A549 (cell line): Measurements from ENCODE around the gene SHISAL1. TPM values are rescaled to one million over a fixed set of nuclear protein-coding genes. Genes with fewer than 3 reads are reported as not detected.

Source experiments
- ATAC-seq, 2 experiments: fragments of 200-7000 bp in 1 of 2; fragments of >200 bp in 1 of 2; cut with Nextera tagmentation in 1 of 2; cut with Tn5 transposase in 1 of 2; 3 replicates each; pipeline versions ENCODE4 v1.8.0 to v1.9.1; 2018 to 2020; ENCODE audit warnings: mild to moderate bottlenecking in 1 of 2, moderate library complexity in 1 of 2
- CTCF ChIA-PET: fragments of 300-600 bp; sonication (Branson Sonifier 250); formaldehyde crosslinking; extraction: SDS; loops from one replicate; lab custom pipeline; 2021; ENCODE audit warnings: antibody characterized with exemption, inconsistent platforms; lab: Yijun Ruan, JAX
- POLR2A ChIA-PET: fragments of 350-600 bp; formaldehyde crosslinking; extraction: SDS; loops from one replicate; lab custom pipeline; 2021; ENCODE audit warnings: antibody characterized with exemption, inconsistent platforms; lab: Yijun Ruan, JAX
- DNase-seq, 2 experiments: peaks; one replicate each; pipeline versions ENCODE4 v3.0.0 to v3.0.0-alpha.2; 2011 to 2016; ENCODE audit warnings: low read depth in 1 of 2, low spot score in 1 of 2
- FAIRE-seq: peaks from 2 replicates; lab custom pipeline; 2011; peaks lifted over from hg19 to GRCh38; lab: Jason Lieb, UNC
- H3K27ac ChIP-seq, 2 experiments: fragments of >200 bp; sonication (Bioruptor Twin); formaldehyde crosslinking; 3 replicates each; pipeline ENCODE4 v1.5.1; 2016 to 2017
- H3K4me1 ChIP-seq: fragments of >200 bp; sonication (Bioruptor Twin); formaldehyde crosslinking; 3 replicates; pipeline ENCODE4 v1.6.1; 2016
- H3K4me2 ChIP-seq: fragments of >200 bp; sonication (Bioruptor Twin); formaldehyde crosslinking; 3 replicates; pipeline ENCODE4 v1.6.1; 2016
- H3K4me3 ChIP-seq: fragments of >200 bp; sonication (Bioruptor Twin); formaldehyde crosslinking; 3 replicates; pipeline ENCODE4 v1.5.1; 2016
- H3K9me3 ChIP-seq: fragments of >200 bp; sonication (Bioruptor Twin); formaldehyde crosslinking; 3 replicates; pipeline ENCODE4 v1.6.1; 2016
- BHLHE40 ChIP-seq: IDR thresholded peaks from 2 replicates; pipeline ENCODE4 v1.6.1; 2012; ENCODE audit warnings: low read depth, low read length, inconsistent platforms
- CBX2 ChIP-seq: fragments of 200-600 bp; sonication (generic); IDR thresholded peaks from 2 replicates; pipeline ENCODE4 v1.6.1; 2016; ENCODE audit warnings: low read depth, mild to moderate bottlenecking, borderline replicate concordance
- CBX8 ChIP-seq: fragments of 200-600 bp; sonication (generic); IDR thresholded peaks from 2 replicates; pipeline ENCODE4 v1.6.1; 2016
- CEBPB ChIP-seq, 2 experiments: fragments of >200 bp in 1 of 2; sonication (Bioruptor Twin) in 1 of 2; formaldehyde crosslinking in 1 of 2; IDR thresholded peaks; 2 replicates each; pipeline ENCODE4 v1.6.1; 2012 to 2016
- HDAC2 ChIP-seq: fragments of 200-600 bp; sonication (generic); IDR thresholded peaks from 2 replicates; pipeline ENCODE4 v1.6.1; 2016
- HOXB13 ChIP-seq: fragments of 250-450 bp; sonication (Bioruptor Pico); IDR thresholded peaks from 2 replicates; pipeline ENCODE4 v1.5.0; 2020; ENCODE audit warnings: low read depth, mild to moderate bottlenecking, moderate library complexity
- JUN ChIP-seq, 2 experiments: fragments of >200 bp; sonication (Bioruptor Twin); formaldehyde crosslinking; IDR thresholded peaks; 2 replicates in 1 of 2; 3 replicates in 1 of 2; pipeline ENCODE4 v1.6.1; 2016 to 2017
- JUNB ChIP-seq: fragments of >200 bp; sonication (Bioruptor Twin); formaldehyde crosslinking; IDR thresholded peaks from 2 replicates; pipeline ENCODE4 v1.6.1; 2016
- RNF2 ChIP-seq: fragments of 200-600 bp; sonication (generic); IDR thresholded peaks from 2 replicates; pipeline ENCODE4 v1.6.1; 2016; ENCODE audit warnings: low read depth, mild to moderate bottlenecking, antibody characterized with exemption, moderate library complexity, borderline replicate concordance
- SMC3 ChIP-seq: fragments of >200 bp; sonication (Bioruptor Twin); formaldehyde crosslinking; IDR thresholded peaks from 3 replicates; pipeline ENCODE4 v1.6.1; 2018; ENCODE audit warnings: inconsistent platforms
- SREBF2 ChIP-seq: fragments of 450-650 bp; IDR thresholded peaks from 2 replicates; pipeline ENCODE4 v1.6.1; 2014; ENCODE audit warnings: mild to moderate bottlenecking, moderate library complexity
- ZFP36 ChIP-seq: fragments of 450-650 bp; IDR thresholded peaks from 2 replicates; pipeline ENCODE4 v1.6.1; 2014; ENCODE audit warnings: borderline replicate concordance; ENCODE audit not compliant: partially characterized antibody
- WGBS: methylation state at CpG from one replicate; pipeline ENCODE4 v1.1.6; 2017; ENCODE audit errors: missing lambda C conversion rate; 5-methylcytosine and 5-hydroxymethylcytosine counted together
- polyA plus RNA-seq, 4 experiments: library from polyadenylated mRNA; depleted of rRNA in 3 of 4; stranded (reverse); fragments of >200 nt; fragmentation: RNase III in 1 of 4; extraction: RNeasy Plus Mini Kit Qiagen cat#74134 plus additional on column Dnase treatment in 1 of 4; gene quantifications; 2 replicates in 3 of 4; 3 replicates in 1 of 4; pipeline ENCODE4 v1.2.3, GENCODE V29; 2011 to 2017
- TF ChIP-seq, protein P1 (sequence below): fragments of 150-350 bp; IDR thresholded peaks from 2 replicates; pipeline ENCODE4 v1.6.1; 2014; ENCODE audit warnings: low read depth, mild to moderate bottlenecking, low read length
- TF ChIP-seq, protein P2 (sequence below): IDR thresholded peaks from 2 replicates; pipeline ENCODE4 v1.6.1; 2012
- TF ChIP-seq, protein P3 (sequence below): fragments of >200 bp; sonication (Bioruptor Twin); formaldehyde crosslinking; IDR thresholded peaks from 3 replicates; pipeline ENCODE4 v1.5.1; 2016
- TF ChIP-seq, protein P4 (sequence below): fragments of >200 bp; sonication (Bioruptor Twin); formaldehyde crosslinking; IDR thresholded peaks from 2 replicates; pipeline ENCODE4 v1.6.1; 2016
- TF ChIP-seq, protein P5 (sequence below): fragments of >200 bp; sonication (Bioruptor Twin); formaldehyde crosslinking; IDR thresholded peaks from 3 replicates; pipeline ENCODE4 v1.6.1; 2016
- TF ChIP-seq, protein P6 (sequence below): fragments of 450-650 bp; IDR thresholded peaks from 2 replicates; pipeline ENCODE4 v1.6.1; 2014; ENCODE audit warnings: antibody characterized with exemption

Gene SHISAL1
- polyA plus RNA-seq, 2 of the 4 experiments (the other 2 are of a cell fraction) = 0.61 to 1.9 TPM

DNA sequence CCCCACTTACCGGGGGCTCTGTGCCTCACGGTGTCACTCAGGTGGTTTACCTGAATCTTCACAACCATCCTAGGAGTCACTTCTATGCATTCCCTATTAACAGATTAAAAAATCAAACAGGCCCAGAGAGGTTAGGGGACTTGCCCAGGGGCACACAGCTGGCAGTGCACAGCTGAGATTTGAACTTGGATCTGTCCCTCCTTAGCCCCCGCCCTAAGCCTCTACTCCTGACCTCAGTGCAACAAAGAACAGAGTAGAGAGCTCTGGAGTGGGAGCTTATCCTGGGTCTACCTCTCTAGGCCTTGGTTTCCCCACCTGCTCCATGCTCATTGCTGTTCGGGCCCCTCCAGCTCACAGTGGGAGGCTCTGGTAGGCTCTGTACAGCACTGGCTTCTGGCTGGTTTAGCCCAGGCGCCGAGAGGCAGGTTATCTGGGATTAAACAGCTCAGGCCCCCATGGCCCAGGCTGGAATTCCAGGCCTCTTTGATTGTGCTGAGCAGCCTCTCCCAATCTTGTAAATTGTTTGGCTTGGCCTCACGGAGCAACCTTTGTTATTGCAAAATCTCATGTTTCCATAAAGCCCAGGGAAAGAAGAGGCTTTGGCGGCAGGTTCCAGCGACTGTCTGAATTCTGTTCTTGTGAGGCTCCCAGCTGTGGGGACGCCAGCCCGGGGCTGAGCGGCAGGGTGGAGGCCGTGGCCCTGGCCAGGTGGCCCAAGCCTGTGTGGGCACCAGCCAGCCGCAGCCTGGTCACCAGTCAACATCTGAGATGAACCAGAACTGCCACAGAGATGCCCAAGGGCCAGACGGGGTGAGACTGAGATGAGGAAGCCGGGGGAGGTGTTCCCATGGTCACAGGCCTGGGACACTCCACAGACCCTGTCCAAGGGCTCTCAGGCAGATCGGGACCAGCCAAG, 28.9 kb upstream of the SHISAL1 start:
- Histone ChIP-seq H3K9me3 (no peaks in the 10 kb centered on the region), H3K4me1 (peaks cover 21% of the 10 kb centered on the region), H3K27ac (peak overlapping the region in 1 of 2 experiments; percentile 56; a peak in 2 of 6 replicates), H3K4me2 (no peak overlapping the region), H3K4me3 (no peak overlapping the region)
- 83% methylated on average over 16 of the region's 17 CpGs for WGBS
- CTCF ChIA-PET = interaction anchor here (0.9 to 1.1 kb wide), 2 partner anchors 13 to 349 kb away, joined by 4 to 5 read pairs; no protein-coding TSS in a partner anchor
- ATAC-seq (no peak), DNase-seq (no peak), FAIRE-seq (no peak)
- POLR2A ChIA-PET = interaction anchor here (1.1 kb wide), 1 partner anchor 20 kb away, joined by 3 read pairs; no protein-coding TSS in a partner anchor
- TF ChIP-seq, protein P1, sequence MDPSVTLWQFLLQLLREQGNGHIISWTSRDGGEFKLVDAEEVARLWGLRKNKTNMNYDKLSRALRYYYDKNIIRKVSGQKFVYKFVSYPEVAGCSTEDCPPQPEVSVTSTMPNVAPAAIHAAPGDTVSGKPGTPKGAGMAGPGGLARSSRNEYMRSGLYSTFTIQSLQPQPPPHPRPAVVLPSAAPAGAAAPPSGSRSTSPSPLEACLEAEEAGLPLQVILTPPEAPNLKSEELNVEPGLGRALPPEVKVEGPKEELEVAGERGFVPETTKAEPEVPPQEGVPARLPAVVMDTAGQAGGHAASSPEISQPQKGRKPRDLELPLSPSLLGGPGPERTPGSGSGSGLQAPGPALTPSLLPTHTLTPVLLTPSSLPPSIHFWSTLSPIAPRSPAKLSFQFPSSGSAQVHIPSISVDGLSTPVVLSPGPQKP = no peak
- TF ChIP-seq JUN (IDR thresholded peaks at IDR 0.05) = no peak
- TF ChIP-seq ZFP36 = no peak
- TF ChIP-seq JUNB = no peak

DNA sequence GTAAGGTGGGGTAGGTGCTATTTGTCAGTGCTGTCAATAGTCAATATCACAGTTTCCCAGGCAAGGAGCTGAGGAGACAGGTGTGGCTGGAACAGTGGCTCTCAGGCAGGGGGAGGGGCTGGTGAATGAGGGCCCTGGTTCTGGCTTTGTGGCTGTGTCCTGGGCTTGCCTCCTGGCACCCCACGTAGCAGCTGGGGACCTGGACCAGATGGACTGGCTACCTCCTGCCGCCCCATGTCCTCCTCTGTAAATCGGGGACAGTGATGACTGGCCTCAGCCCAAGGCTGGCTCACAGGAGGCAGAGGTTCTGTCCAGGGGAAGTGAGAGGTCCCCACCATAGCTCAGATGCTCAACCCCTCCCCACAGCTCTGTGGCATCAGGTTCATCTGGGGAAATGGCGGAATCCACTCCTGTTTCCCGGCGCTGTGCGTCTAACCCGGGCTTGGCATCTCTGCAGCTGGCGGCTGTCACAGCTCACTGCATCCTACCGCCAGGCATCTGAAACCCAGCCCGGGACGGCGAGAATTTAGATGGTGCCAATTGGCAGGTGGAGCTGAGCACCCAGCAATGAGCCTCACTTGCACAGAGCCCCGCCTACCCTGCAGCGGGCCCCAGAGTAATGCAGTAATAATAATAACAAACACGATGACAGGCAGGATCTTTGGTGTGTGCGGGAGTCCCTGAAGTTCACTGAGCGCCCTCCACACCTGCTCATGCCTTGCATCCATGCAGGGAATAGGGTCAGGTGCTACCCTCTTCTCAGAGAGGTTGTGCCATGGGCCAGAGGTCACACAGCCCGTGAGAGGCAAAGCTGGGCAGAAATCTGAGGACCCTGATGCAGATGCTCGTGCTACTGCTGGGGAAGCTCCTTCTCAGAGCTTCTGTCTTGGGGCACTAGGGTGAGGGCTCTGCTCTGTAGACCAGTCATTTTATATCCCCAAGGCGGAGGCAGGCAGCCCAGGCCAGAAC, 27.8 kb upstream of the SHISAL1 start:
- ChIA-PET CTCF (interaction anchor here (1.0 to 1.2 kb wide), 3 partner anchors 12 to 285 kb away, joined by 3 to 5 read pairs (median 4); no protein-coding TSS in a partner anchor), POLR2A (interaction anchor here (0.6 to 1.1 kb wide), 2 partner anchors 21 to 580 kb away, joined by 3 to 4 read pairs; no protein-coding TSS in a partner anchor)
- H3K27ac ChIP-seq = no peak overlapping the region
- H3K4me2 ChIP-seq = no peak overlapping the region
- FAIRE-seq = no peak
- no peak for ATAC-seq
- WGBS = 82% methylated on average over 12 of the region's 21 CpGs
- H3K4me1 ChIP-seq = peaks cover 21% of the 10 kb centered on the region
- TF ChIP-seq ZFP36 (peak; percentile 16), SMC3 (no peak)
- no peak overlapping the region for H3K4me3 ChIP-seq
- no peaks in the 10 kb centered on the region for H3K9me3 ChIP-seq
- DNase-seq = no peak

DNA sequence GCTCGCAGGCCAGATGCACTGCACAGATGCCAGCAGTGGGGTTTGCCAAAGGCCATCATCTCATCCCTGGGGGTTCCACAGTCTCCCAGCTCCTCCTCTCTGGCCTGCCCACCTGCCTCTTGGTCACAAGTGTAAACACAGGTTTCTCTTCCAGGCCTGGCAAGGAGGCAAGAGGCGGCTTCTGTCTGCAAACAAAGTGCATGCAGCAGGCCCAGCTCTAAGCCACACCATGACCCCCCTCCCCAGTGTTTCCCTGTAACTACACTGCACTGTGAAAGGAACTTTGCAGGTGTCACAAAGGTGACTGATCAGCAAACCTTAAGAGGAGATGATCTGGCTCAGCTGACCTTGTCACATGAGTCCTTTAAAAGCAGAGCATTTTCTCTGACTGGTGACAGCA, 26.2 kb upstream of the SHISAL1 start:
- H3K27ac ChIP-seq = peak overlapping the region in 1 of 2 experiments; percentile 80; a peak in 2 of 6 replicates

More for the DNA sequence above, 26.2 kb upstream of the SHISAL1 start:
- Histone ChIP-seq H3K4me3 (no peak overlapping the region), H3K4me2 (no peak overlapping the region), H3K9me3 (no peaks in the 10 kb centered on the region), H3K4me1 (peaks cover 21% of the 10 kb centered on the region)
- ChIA-PET POLR2A (no interaction called here), CTCF (interaction anchor here (0.7 to 1.7 kb wide), 3 partner anchors 12 to 345 kb away, joined by 3 to 4 read pairs (median 3); no protein-coding TSS in a partner anchor)
- DNase-seq = no peak
- no peak for FAIRE-seq
- TF ChIP-seq, protein P2, sequence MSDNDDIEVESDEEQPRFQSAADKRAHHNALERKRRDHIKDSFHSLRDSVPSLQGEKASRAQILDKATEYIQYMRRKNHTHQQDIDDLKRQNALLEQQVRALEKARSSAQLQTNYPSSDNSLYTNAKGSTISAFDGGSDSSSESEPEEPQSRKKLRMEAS = no peak
- TF ChIP-seq BHLHE40 (no peak), RNF2 (no peak), ZFP36 (no peak), CBX2 (no peak), JUN (IDR thresholded peaks at IDR 0.05) (no peak), CBX8 (no peak), HOXB13 (CRISPR knock-in tag) (no peak), CEBPB (IDR thresholded peaks at IDR 0.05) (no peak), HDAC2 (no peak), SREBF2 (no peak)
- TF ChIP-seq, protein P3, sequence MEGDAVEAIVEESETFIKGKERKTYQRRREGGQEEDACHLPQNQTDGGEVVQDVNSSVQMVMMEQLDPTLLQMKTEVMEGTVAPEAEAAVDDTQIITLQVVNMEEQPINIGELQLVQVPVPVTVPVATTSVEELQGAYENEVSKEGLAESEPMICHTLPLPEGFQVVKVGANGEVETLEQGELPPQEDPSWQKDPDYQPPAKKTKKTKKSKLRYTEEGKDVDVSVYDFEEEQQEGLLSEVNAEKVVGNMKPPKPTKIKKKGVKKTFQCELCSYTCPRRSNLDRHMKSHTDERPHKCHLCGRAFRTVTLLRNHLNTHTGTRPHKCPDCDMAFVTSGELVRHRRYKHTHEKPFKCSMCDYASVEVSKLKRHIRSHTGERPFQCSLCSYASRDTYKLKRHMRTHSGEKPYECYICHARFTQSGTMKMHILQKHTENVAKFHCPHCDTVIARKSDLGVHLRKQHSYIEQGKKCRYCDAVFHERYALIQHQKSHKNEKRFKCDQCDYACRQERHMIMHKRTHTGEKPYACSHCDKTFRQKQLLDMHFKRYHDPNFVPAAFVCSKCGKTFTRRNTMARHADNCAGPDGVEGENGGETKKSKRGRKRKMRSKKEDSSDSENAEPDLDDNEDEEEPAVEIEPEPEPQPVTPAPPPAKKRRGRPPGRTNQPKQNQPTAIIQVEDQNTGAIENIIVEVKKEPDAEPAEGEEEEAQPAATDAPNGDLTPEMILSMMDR = no peak
- TF ChIP-seq, protein P4, sequence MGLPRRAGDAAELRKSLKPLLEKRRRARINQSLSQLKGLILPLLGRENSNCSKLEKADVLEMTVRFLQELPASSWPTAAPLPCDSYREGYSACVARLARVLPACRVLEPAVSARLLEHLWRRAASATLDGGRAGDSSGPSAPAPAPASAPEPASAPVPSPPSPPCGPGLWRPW = no peak
- TF ChIP-seq, protein P5, sequence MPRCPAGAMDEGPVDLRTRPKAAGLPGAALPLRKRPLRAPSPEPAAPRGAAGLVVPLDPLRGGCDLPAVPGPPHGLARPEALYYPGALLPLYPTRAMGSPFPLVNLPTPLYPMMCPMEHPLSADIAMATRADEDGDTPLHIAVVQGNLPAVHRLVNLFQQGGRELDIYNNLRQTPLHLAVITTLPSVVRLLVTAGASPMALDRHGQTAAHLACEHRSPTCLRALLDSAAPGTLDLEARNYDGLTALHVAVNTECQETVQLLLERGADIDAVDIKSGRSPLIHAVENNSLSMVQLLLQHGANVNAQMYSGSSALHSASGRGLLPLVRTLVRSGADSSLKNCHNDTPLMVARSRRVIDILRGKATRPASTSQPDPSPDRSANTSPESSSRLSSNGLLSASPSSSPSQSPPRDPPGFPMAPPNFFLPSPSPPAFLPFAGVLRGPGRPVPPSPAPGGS = no peak
- TF ChIP-seq, protein P6, sequence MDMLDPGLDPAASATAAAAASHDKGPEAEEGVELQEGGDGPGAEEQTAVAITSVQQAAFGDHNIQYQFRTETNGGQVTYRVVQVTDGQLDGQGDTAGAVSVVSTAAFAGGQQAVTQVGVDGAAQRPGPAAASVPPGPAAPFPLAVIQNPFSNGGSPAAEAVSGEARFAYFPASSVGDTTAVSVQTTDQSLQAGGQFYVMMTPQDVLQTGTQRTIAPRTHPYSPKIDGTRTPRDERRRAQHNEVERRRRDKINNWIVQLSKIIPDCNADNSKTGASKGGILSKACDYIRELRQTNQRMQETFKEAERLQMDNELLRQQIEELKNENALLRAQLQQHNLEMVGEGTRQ = no peak
- ATAC-seq = no peak
- WGBS = no CpG with 5 or more reads among the region's 2 CpGs
